AG04450 (cell line): Measurements from ENCODE around the gene GMPS. TPM values are rescaled to one million over a fixed set of nuclear protein-coding genes. Genes with fewer than 3 reads are reported as not detected.

Experiments used
- CTCF ChIA-PET: fragments of 300-600, 350-600 bp; formaldehyde crosslinking; extraction: SDS; loops from one replicate; lab custom pipeline; 2022; ENCODE audit warnings: antibody characterized with exemption, inconsistent platforms; lab: Charles Lee
- POLR2A ChIA-PET: fragments of 350-600 bp; formaldehyde crosslinking; extraction: SDS; loops from one replicate; lab custom pipeline; 2021; ENCODE audit warnings: antibody characterized with exemption, inconsistent platforms; lab: Yijun Ruan, JAX
- DNase-seq: peaks from one replicate; pipeline ENCODE4 v3.0.0-alpha.2; 2011; ENCODE audit warnings: low read depth, low spot score
- H3K27ac ChIP-seq: one replicate; pipeline ENCODE4 v1.5.1; 2012; ENCODE audit warnings: low read depth, low read length, control low read depth
- H3K27me3 ChIP-seq: one replicate; pipeline ENCODE4 v1.6.0; 2012; ENCODE audit warnings: low read length; ENCODE audit not compliant: control insufficient read depth, insufficient read depth
- H3K4me3 ChIP-seq: 2 replicates; pipeline ENCODE4 v1.5.1; 2011; ENCODE audit warnings: mild to moderate bottlenecking, low read depth, low read length, control low read depth
- H3K9me3 ChIP-seq: 2 replicates; pipeline ENCODE4 v1.5.1; 2012; ENCODE audit warnings: low read length; ENCODE audit not compliant: control insufficient read depth, insufficient read depth
- polyA plus RNA-seq: library from polyadenylated mRNA; depleted of rRNA; stranded (reverse); fragments of >200 nt; gene quantifications from 2 replicates; pipeline ENCODE4 v1.2.3, GENCODE V29; 2011
- TF ChIP-seq, protein P1 (sequence below): IDR thresholded peaks from 2 replicates; pipeline ENCODE4 v1.5.1; 2011; ENCODE audit warnings: low read depth, low read length, control low read depth, inconsistent platforms

Gene GMPS
- polyA plus RNA-seq, 1 experiment, result 69.2 TPM

DNA sequence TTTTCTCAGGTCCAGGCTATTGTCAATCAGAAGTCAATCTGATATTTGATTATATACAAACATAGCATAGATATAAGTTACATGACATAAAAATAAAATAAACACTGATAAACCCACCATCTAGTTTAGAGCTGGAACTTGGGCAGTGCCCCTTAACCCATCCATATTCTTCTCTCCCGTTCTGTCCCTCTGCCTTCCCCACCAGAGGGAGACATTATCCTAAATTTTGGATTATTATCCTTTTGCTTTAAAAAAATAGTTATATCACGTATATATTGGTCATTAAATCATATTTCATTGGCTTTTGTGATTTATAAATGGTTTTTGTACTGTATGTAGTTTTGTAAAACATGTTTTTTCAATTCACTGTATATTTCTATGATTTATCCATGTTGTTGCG lies 107.9 kb downstream of the GMPS start:
- H3K27me3 ChIP-seq, result no peaks in the 10 kb centered on the region
- H3K27ac ChIP-seq, result no peak overlapping the region
- CTCF ChIA-PET, result interaction anchor here (0.9 to 1.0 kb wide), 2 partner anchors 27 to 38 kb away, joined by 3 read pairs; no protein-coding TSS in a partner anchor
- no peak overlapping the region for H3K4me3 ChIP-seq
- DNase-seq, result no peak
- TF ChIP-seq, protein P1, sequence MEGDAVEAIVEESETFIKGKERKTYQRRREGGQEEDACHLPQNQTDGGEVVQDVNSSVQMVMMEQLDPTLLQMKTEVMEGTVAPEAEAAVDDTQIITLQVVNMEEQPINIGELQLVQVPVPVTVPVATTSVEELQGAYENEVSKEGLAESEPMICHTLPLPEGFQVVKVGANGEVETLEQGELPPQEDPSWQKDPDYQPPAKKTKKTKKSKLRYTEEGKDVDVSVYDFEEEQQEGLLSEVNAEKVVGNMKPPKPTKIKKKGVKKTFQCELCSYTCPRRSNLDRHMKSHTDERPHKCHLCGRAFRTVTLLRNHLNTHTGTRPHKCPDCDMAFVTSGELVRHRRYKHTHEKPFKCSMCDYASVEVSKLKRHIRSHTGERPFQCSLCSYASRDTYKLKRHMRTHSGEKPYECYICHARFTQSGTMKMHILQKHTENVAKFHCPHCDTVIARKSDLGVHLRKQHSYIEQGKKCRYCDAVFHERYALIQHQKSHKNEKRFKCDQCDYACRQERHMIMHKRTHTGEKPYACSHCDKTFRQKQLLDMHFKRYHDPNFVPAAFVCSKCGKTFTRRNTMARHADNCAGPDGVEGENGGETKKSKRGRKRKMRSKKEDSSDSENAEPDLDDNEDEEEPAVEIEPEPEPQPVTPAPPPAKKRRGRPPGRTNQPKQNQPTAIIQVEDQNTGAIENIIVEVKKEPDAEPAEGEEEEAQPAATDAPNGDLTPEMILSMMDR, result peak; percentile 41
- no peaks in the 10 kb centered on the region for H3K9me3 ChIP-seq
- POLR2A ChIA-PET, result no interaction called here

DNA sequence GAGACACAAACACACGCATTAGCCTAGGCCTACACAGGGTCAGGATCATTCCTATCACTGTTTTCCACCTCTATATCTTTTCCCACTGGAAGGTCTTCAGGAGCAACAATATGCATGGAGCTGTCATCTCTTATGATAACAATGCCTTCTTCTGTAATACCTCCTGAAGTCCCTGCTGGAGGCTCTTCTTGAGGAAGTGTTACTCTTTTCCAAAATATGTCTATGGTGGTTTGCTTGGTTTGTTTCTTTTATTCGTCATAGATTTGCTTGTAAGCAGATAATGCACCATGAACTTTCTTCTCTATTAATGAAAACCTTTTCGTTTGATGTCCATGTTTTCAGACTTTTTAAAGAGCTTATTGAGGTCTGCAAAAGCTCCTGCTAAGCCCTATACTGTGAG lies 109.3 kb downstream of the GMPS start:
- no peaks in the 10 kb centered on the region for H3K27me3 ChIP-seq
- ChIA-PET POLR2A (interaction anchor here (0.6 kb wide), 1 partner anchor 13 kb away, joined by 5 read pairs; no protein-coding TSS in a partner anchor), CTCF (interaction anchor here (0.6 to 1.1 kb wide), 3 partner anchors 190 to 530 kb away, joined by 3 to 10 read pairs (median 3); no protein-coding TSS in a partner anchor)
- no peaks in the 10 kb centered on the region for H3K9me3 ChIP-seq
- no peak overlapping the region for H3K4me3 ChIP-seq
- no peak for DNase-seq
- H3K27ac ChIP-seq, result no peak overlapping the region
- TF ChIP-seq, protein P1, result no peak

DNA sequence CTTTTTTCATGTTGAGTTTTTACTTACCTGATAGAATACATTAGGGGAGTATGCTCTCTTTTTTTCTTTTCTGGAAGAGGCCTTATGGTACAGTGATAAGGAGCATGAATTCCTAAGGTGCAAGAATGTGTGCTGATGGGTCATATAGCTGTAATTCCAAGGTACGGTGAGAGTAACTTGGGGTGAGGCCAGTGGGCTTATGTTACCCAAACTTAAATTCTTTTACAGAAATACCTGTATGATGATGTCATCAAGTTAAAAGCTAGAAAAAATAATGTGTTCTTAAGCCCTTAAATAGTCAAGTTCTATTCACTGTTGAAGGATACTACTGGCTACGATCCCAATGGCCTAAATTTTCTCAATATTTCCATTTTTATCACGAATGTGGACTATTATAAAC lies 111.2 kb downstream of the GMPS start:
- no peak overlapping the region for H3K4me3 ChIP-seq
- no peaks in the 10 kb centered on the region for H3K9me3 ChIP-seq
- TF ChIP-seq, protein P1, result no peak
- H3K27me3 ChIP-seq, result no peaks in the 10 kb centered on the region
- DNase-seq, result no peak
- ChIA-PET CTCF (interaction anchor here (0.7 kb wide), 1 partner anchor 175 kb away, joined by 3 read pairs; the partner anchor contains the start of gene C3orf33), POLR2A (no interaction called here)
- no peak overlapping the region for H3K27ac ChIP-seq

DNA sequence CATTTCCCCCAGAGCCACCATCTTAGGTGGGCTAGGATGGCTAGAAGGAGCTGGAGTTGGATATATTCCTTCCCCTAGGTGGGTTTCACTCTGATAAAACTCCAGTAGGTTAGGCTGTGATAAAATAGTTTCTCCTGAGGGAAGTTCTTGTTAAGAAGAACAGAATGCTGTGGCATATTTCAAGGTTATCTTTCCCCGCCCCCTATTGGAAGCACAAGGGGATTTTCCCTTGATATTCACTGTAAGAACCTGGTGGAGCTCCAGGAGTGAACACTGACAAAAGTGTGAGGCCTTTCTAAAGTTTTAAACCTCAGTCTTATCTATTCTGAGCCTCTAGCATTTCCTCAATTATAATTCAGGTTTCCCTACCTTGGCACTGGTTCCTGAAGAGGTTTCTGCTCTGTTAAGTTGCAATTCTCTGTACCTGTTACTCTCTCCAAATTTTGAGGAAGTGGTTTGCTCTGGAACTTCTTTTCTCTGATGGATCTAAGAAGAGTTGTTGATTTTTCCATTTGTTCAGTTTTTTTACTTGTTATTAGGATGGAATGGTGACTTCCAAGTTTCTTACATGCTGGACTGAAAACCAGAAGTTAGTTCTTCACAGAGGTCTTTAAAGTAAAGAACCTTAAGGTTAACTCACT lies 113.5 kb downstream of the GMPS start:
- TF ChIP-seq, protein P1, result 0 out of 2 replicates have a peak, but pooled peaks have one; percentile 29
- CTCF ChIA-PET, result interaction anchor here (0.6 to 0.9 kb wide), 2 partner anchors 55 to 178 kb away, joined by 3 to 5 read pairs; partner anchors contain the start of gene C3orf33
- no peaks in the 10 kb centered on the region for H3K9me3 ChIP-seq
- no peak overlapping the region for H3K4me3 ChIP-seq
- H3K27me3 ChIP-seq, result no peaks in the 10 kb centered on the region
- H3K27ac ChIP-seq, result no peak overlapping the region
- DNase-seq, result no peak
- POLR2A ChIA-PET, result no interaction called here

DNA sequence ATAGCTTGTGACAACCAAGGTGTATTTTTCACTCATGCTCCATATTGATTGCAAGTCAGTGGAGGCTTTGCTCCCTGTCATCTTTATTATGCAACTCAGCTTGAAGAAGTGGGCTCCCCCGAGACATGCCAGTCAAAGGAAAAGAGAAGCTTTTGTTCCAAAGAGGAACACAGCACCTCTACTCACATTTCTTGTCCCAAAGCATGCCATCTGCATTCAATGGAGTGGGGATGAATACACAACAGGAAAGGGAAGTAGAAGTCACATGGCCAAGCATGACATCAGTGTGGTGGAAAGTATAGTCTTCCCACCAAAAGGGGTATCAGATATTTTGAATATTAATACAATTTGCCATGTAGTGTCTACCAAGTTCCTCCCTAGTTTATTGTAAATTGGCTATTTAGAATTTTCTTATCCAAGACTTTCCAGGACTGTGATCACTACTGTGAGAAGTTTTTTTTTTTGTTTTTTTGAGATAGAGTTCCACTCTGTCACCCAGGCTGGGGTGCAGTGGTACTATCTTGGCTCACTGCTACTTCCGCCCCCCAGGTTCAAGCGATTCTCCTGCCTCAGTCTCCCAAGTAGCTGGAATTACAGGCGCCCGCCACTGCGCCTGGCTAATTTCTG lies 114.5 kb downstream of the GMPS start:
- CTCF ChIA-PET, result interaction anchor here (0.6 to 0.7 kb wide), 2 partner anchors 22 to 54 kb away, joined by 3 to 4 read pairs; no protein-coding TSS in a partner anchor
- Histone ChIP-seq H3K9me3 (no peaks in the 10 kb centered on the region), H3K4me3 (no peak overlapping the region), H3K27ac (no peak overlapping the region), H3K27me3 (no peaks in the 10 kb centered on the region)
- POLR2A ChIA-PET, result no interaction called here
- DNase-seq, result no peak
- TF ChIP-seq, protein P1, result no peak
